ENCODE results near the gene CREB5. TPM values are rescaled to one million over a fixed set of nuclear protein-coding genes. Genes with fewer than 3 reads are reported as not detected.

The CREB5 gene
- total RNA-seq, 1 experiment from 2014 or later = 1.3 TPM

DNA sequence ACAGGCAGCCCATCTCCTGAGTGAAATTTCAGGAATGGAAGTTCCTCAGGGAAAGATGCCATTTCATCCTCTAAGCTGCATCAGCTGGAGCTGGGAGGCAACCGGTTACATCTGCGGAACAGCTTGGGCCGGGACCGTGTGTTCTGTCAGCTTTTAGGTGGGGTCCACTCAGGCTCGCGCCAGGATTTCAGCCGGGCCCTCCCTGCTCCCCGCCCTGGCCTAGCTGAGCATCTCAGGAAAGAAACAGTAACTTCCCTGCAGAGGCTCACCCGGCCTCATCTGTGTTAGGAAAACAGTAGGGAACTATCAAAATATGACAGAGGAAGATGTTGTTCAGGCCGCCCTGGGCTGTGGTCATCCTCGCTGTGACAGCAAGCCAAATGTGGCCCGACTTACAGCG, 435.4 kb downstream of the CREB5 start:
- Mint-ChIP-seq H3K4me1 (no peaks in the 10 kb centered on the region), H3K9me3 (peaks cover 7% of the 10 kb centered on the region), H3K27me3 (ENCODE audit: low read depth) (peaks cover 2% of the 10 kb centered on the region), H3K4me3 (no peak overlapping the region), H3K27ac (no peak overlapping the region), H3K36me3 (no peaks in the 10 kb centered on the region)
- TF ChIP-seq NR3C1 (CRISPR knock-in tag; conservative IDR thresholded peaks at IDR 0.05; ENCODE audit: low read depth) (no peak), NR1H2 (CRISPR knock-in tag; IDR thresholded peaks at IDR 0.05) (no peak), NFYB (CRISPR knock-in tag; conservative IDR thresholded peaks at IDR 0.05; ENCODE audit: low read depth) (no peak), JUN (CRISPR knock-in tag; IDR thresholded peaks at IDR 0.05) (no peak), PRDM15 (CRISPR knock-in tag; IDR thresholded peaks at IDR 0.05) (no peak), MLX (CRISPR knock-in tag; IDR thresholded peaks at IDR 0.05) (no peak), TEAD4 (CRISPR knock-in tag; IDR thresholded peaks at IDR 0.05) (no peak), ZNF425 (CRISPR knock-in tag; conservative IDR thresholded peaks at IDR 0.05) (no peak), SMAD3 (CRISPR knock-in tag; IDR thresholded peaks at IDR 0.05; ENCODE audit: borderline replicate concordance) (no peak)
- TF ChIP-seq, protein P1, sequence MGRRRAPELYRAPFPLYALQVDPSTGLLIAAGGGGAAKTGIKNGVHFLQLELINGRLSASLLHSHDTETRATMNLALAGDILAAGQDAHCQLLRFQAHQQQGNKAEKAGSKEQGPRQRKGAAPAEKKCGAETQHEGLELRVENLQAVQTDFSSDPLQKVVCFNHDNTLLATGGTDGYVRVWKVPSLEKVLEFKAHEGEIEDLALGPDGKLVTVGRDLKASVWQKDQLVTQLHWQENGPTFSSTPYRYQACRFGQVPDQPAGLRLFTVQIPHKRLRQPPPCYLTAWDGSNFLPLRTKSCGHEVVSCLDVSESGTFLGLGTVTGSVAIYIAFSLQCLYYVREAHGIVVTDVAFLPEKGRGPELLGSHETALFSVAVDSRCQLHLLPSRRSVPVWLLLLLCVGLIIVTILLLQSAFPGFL (CRISPR knock-in tag; IDR thresholded peaks at IDR 0.05; ENCODE audit: borderline replicate concordance) = no peak
- TF ChIP-seq, protein P2, sequence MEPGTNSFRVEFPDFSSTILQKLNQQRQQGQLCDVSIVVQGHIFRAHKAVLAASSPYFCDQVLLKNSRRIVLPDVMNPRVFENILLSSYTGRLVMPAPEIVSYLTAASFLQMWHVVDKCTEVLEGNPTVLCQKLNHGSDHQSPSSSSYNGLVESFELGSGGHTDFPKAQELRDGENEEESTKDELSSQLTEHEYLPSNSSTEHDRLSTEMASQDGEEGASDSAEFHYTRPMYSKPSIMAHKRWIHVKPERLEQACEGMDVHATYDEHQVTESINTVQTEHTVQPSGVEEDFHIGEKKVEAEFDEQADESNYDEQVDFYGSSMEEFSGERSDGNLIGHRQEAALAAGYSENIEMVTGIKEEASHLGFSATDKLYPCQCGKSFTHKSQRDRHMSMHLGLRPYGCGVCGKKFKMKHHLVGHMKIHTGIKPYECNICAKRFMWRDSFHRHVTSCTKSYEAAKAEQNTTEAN (CRISPR knock-in tag; IDR thresholded peaks at IDR 0.05) = no peak
- TF ChIP-seq, protein P3, sequence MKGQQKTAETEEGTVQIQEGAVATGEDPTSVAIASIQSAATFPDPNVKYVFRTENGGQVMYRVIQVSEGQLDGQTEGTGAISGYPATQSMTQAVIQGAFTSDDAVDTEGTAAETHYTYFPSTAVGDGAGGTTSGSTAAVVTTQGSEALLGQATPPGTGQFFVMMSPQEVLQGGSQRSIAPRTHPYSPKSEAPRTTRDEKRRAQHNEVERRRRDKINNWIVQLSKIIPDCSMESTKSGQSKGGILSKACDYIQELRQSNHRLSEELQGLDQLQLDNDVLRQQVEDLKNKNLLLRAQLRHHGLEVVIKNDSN (CRISPR knock-in tag; IDR thresholded peaks at IDR 0.05) = no peak
- TF ChIP-seq, protein P4, sequence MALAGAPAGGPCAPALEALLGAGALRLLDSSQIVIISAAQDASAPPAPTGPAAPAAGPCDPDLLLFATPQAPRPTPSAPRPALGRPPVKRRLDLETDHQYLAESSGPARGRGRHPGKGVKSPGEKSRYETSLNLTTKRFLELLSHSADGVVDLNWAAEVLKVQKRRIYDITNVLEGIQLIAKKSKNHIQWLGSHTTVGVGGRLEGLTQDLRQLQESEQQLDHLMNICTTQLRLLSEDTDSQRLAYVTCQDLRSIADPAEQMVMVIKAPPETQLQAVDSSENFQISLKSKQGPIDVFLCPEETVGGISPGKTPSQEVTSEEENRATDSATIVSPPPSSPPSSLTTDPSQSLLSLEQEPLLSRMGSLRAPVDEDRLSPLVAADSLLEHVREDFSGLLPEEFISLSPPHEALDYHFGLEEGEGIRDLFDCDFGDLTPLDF (CRISPR knock-in tag; IDR thresholded peaks at IDR 0.05) = no peak
- TF ChIP-seq, protein P5, sequence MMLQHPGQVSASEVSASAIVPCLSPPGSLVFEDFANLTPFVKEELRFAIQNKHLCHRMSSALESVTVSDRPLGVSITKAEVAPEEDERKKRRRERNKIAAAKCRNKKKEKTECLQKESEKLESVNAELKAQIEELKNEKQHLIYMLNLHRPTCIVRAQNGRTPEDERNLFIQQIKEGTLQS (CRISPR knock-in tag; conservative IDR thresholded peaks at IDR 0.05) = no peak
- ChIA-PET CTCF (no interaction called here), POLR2A (no interaction called here)
- ATAC-seq (no peak), DNase-seq (ENCODE audit: low spot score) (no peak)
